EH (cell line): ENCODE data around the gene TROAP.

Source experiments
- DNase-seq: peaks from one replicate; pipeline ENCODE4 v3.0.0-alpha.2; 2015; ENCODE audit warnings: low read depth

Gene TROAP

GRCh38 chr12:49344486-49345050 lies 21.5 kb downstream of the TROAP start:
- DNase-seq: no peak

- peak; percentile 32 for DNase-seq
Measured at GRCh38 chr12:49345051-49345824, 22.2 kb downstream of the TROAP start.

DNA sequence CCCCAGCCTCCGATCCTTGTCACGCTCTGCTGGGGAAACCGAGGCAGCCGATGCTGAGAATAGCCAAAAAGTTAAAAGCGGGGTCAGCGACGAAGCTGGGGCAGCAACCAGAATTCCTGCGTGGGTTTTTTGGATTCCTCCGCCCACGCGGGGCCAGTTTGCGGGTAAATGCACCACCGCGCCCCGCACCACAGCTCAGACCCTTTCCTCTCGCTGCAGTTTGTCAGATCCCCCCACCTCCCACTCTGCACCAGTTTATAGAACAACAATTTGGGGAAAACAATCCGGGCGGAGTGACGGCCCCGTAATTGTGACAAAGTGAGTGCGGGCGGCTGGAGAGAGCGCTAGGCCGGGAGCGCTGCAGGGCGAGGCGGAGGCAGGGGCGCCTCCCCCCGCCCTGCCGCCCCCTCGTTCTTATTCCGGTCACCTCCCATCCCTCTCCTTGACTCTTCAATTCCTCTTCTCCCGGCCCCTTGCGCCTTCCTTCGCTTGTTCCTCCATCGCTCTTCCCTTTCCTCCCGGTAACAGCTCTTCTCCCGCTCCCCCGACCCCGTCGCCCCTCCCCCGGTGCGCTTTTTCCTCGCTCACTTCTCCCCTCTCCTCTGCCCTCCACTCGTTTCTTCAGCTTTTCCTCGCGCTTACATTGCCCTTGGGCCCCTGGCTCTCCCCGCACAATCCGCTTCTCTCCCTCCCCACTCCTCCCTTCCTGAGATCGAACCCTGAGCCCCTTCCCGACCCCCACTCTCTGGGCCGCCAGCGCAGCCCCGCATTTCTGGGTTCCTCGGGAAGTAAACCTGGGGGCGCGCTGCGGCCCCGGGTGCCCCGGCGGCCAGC lies 23.0 kb downstream of the TROAP start:
- DNase-seq: no peak

DNA sequence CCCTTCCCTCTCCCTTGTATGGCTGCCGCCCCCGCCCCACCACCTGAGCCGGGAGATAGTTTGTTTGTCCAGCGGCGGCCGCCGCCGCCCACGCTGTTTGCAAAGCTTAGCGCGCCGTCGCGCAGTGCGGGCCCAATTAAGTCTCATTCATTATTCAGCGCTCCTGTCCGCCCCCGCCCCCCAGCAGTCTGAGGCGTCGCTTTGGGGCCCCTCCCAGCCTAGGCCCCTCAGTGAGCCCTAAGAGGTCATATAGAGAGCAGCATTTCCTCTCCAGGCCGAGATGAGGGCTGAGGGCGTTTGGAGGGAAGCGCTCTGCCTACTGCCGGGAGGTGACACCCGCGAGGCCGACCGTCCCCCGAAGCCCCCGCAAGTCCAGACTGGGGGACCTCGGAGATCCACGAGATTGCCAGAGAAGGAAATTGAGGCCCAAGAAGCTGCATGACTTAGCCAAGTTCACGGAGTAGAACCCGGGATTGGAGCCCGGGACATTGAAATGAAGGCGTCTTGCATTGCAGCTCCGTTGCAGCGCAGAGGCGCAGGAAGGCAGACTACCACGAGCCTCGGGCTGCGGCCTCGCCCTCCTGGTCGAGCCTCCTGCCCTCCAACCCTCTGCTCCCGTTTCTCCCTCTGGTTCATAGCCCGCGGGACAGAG lies 23.7 kb downstream of the TROAP start, which contains the start of gene DNAJC22:
TSS of gene DNAJC22 (plus strand) at position 230 of the 652 bp plus-strand sequence. CDS start 1,985 bp downstream, outside the sequence.
- DNase-seq: peak; percentile 14

- DNase-seq: peak; percentile 93
Measured at GRCh38 chr12:49347311-49348193, 24.5 kb downstream of the TROAP start.

DNA sequence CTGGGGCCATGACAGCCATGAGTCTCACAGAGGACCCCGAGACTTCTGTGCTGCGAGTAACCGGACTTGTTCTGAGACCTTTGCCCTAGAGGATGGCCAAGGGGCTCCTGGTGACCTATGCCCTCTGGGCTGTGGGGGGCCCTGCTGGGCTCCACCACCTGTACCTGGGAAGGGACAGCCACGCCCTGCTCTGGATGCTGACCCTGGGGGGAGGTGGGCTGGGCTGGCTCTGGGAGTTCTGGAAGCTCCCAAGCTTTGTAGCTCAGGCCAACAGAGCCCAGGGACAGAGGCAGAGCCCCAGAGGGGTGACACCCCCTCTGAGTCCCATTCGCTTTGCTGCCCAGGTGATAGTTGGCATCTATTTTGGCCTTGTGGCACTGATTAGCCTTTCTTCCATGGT lies 25.7 kb downstream of the TROAP start:
- DNase-seq: no peak

- no peak for DNase-seq
Measured at GRCh38 chr12:49349266-49349665, 26.2 kb downstream of the TROAP start.

GRCh38 chr12:49352351-49352750 lies 29.3 kb downstream of the TROAP start:
- no peak for DNase-seq

DNA sequence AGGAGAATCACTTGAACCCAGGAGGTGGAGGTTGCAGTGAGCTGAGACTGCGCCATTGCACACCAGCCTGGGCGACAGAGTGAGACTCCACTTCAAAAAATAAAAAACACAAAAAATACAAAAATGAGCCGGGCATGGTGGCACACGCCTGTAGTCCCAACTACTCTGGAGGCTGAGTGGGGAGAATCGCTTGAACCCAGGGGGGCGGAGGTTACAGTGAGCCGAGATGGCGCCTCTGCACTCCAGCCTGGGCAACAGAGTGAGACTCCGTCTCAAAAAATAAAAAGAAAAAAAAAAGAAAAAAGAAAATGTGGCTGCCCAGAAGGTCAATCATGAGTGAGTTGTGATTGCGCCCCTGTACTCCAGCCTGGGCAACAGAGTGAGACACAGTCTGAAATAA lies 32.9 kb downstream of the TROAP start:
- DNase-seq: no peak

DNA sequence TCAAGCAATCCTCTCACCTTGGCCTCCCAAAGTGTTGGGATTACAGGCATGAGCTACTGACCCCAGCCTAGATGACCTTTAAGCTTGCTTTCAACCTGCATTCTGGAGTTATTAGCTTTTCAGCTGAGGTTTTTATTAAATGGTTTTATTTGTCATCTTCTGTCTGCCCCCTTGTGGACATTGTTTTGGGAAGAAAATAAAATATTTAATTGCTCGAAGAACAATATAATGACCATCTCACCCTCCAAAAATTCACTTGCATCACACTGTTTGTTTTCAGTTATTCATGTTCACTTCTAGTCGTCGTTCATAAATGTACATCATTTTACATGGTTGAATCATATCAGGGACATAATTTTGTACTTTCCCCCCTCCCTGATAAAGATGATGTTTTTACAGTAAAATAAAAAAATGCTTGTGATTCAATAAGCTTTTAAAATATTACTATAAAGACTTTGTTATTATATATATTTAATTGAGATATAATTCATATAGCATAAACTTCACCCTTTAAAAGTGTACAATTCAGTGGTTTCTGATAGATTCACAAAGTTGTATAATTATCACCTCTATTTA lies 34.1 kb downstream of the TROAP start:
- DNase-seq: peak; percentile 73

DNA sequence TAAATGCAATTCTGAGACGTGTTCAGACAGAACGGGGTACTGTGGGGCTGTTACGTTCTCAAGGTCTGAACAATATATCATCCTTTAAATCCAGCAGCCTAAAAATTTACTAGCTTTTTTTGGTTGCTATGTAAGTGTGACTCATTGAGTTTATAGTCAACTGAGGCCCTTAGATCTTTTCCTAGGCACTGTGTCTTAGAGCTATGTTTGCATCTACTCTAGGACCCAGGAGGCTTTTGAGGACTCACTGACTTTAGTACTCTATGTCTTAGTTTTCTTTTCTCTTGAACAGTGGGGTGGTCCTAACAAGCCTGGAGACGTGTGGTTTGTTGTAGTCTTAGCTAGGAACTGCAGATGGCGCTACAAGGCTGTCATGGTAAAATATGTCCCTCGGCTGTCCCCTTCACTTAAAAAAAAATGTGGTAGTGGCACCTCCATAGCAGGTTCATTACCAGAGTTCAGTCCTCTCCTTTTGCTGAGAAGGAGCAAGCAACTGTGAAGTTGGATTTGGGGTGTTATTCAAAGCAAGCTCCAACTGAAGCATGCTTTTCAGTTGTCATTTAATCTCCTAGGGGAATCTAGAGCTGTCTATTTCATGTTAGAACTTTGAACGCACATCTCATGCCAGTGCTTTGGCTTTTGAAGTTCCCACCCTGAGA lies 35.6 kb downstream of the TROAP start:
- DNase-seq: peak; percentile 73

DNA sequence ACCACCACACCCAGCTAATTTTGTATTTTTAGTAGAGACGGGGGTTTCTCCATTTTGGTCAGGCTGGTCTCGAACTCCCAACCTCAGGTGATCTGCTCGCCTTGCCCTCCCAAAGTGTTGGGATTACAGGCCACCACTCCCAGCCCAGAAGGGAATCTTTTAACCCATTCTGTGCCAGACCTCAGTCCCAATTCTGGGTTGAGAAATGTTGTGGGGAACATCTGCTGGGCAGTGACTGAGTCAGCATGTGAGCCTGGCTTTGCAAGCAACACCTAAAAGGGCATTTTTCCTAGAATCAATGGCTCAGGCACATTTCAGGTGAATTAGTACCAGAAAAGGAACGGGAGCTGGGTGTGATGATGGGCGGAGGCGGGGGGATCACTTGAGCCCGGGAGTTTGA lies 36.6 kb downstream of the TROAP start:
- DNase-seq: no peak

- DNase-seq: no peak
Measured at GRCh38 chr12:49362077-49362476, 39.0 kb downstream of the TROAP start.

- DNase-seq: peak; percentile 82
Measured at GRCh38 chr12:49364989-49365388, 41.9 kb downstream of the TROAP start.

- DNase-seq: peak; percentile 44
Measured at GRCh38 chr12:49365542-49365941, 42.5 kb downstream of the TROAP start.

GRCh38 chr12:49366096-49366651 lies 43.1 kb downstream of the TROAP start:
- DNase-seq: no peak

- DNase-seq: peak; percentile 87
Measured at GRCh38 chr12:49366652-49367380, 43.8 kb downstream of the TROAP start.

DNA sequence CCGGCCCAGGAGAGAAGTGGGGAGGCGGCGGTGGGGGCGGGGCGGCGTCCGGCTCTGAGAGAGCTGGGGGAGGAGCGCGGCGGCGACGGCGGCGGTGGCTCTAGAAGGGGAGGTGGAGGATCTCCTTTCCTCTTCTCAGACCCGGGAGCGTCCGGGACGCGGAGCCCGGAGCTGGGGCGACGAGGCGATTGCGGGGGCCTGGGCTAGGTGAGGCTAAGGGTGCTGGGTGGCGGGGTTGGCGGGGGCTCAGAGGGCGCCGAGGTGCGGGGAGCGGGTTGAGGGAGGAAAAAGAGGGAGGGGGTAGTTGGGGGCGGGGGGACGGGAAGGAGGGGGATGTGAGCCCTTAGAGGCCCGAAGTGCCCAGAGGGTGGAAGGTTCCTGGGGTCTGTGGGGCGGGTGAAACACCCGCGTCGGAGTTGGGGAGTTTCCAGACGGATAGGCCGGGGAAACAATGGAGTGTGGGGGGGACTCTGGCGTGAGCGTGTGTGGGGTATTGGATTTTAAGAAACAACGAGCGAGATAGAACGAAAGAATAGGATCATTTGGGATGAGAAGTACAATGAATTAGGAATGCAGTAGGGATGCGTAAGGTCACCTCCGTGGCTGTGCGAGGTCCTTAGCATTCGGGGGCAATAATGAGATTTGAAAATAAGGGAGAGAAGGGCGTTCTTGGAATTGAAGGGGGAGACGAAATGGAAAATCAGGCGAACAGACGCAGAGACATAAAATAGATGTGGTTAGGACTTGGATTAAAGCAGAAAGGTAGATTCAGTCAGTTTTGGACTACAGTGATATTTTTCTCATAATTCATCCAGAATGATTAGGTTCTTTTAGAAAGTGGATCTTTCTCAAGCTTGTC lies 44.6 kb downstream of the TROAP start, which contains the start of gene SPATS2:
TSS of gene SPATS2 (plus strand) at position 82 of the 859 bp plus-strand sequence. CDS start 93,551 bp downstream, outside the sequence.
- peak; percentile 95 for DNase-seq
